ENCODE results near the gene PINLYP.

DNA sequence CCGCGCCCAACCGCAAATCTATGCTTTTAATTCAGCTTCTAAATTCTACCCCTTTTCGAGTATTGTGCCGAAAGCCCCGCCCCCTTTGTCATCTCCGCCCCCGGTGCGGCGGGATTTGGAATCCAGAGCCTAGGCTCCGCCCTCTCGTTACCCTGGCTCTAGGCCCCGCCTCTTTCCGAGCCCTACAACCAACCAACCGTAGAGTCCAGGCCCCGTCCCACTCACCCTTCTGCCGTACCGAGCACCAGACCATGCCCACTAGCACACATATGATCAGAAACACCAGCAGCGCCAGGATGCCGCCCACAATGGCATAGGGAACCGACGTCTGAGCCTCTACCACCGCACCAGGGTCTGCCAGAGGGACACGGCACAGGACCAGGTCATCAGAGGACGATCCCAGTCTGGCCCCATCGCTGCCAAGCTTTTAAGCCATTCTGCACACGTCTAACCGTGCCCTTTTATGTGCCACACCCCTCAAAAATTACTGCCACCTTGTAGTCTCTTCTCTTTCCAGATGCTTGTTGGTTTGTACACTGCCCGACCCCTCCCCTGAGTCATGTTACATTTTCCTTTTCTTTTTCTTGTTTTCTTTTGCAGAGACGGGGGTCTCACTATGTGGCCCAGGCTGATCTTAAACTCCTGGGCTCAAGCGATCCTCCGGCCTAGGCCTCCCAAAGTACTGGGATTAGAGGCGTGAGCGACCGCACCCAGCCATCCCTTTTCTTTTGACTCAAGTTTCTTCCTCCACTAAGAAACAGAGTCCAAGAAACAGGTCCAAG, 48.5 kb downstream of the PINLYP start:
- TF ChIP-seq, protein P1, sequence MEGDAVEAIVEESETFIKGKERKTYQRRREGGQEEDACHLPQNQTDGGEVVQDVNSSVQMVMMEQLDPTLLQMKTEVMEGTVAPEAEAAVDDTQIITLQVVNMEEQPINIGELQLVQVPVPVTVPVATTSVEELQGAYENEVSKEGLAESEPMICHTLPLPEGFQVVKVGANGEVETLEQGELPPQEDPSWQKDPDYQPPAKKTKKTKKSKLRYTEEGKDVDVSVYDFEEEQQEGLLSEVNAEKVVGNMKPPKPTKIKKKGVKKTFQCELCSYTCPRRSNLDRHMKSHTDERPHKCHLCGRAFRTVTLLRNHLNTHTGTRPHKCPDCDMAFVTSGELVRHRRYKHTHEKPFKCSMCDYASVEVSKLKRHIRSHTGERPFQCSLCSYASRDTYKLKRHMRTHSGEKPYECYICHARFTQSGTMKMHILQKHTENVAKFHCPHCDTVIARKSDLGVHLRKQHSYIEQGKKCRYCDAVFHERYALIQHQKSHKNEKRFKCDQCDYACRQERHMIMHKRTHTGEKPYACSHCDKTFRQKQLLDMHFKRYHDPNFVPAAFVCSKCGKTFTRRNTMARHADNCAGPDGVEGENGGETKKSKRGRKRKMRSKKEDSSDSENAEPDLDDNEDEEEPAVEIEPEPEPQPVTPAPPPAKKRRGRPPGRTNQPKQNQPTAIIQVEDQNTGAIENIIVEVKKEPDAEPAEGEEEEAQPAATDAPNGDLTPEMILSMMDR (conservative IDR thresholded peaks at IDR 0.05 in 1 of 2, IDR thresholded peaks at IDR 0.05 in 1 of 2; ENCODE audit: low read depth in 1 of 2, low read length in 2 of 2): no peak
- no peak for TF ChIP-seq EZH2 (IDR thresholded peaks at IDR 0.05; ENCODE audit: low read length, missing control alignments)
